NCI-H1694 treated with DMSO at 0.1 percent for 48 hours (cell line): ENCODE measurements around the gene UGDH.
A peak's percentile ranks its signal among the peaks of the same experiment; 100 is the strongest.
"Not testable (repeated sequence)": the region's sequence is repeated elsewhere in the genome, so short reads cannot be mapped to it uniquely, and the experiment has no call there.

Experiments used
- DNase-seq: peaks from one replicate; lab custom pipeline; 2025; lab: John Stamatoyannopoulos, UW

Gene UGDH

GRCh38 chr4:39528061-39528465 lies 824 bp upstream of the UGDH start:
- no peak for DNase-seq

- DNase-seq = peak; percentile 23
These were observed 409 bp downstream of the UGDH start for GRCh38 chr4:39526765-39527295.

GRCh38 chr4:39525822-39526690 lies 1.2 kb downstream of the UGDH start:
- no peak for DNase-seq

GRCh38 chr4:39524161-39524957 lies 2.9 kb downstream of the UGDH start:
- DNase-seq = no peak

GRCh38 chr4:39522068-39522467 lies 5.2 kb downstream of the UGDH start:
- DNase-seq = no peak

GRCh38 chr4:39521253-39521919 lies 5.9 kb downstream of the UGDH start:
- DNase-seq = no peak

- DNase-seq = no peak
These were observed 8.8 kb downstream of the UGDH start for GRCh38 chr4:39518484-39518883.

GRCh38 chr4:39516407-39516966 lies 10.8 kb downstream of the UGDH start:
- DNase-seq = no peak

- not testable (repeated sequence) for DNase-seq
These were observed 11.4 kb downstream of the UGDH start for GRCh38 chr4:39515669-39516401.

GRCh38 chr4:39514888-39515401 lies 12.3 kb downstream of the UGDH start:
- DNase-seq = no peak

GRCh38 chr4:39514266-39514665 lies 13.0 kb downstream of the UGDH start:
- DNase-seq = not testable (repeated sequence)

GRCh38 chr4:39510348-39510929 lies 16.8 kb downstream of the UGDH start:
- no peak for DNase-seq

GRCh38 chr4:39505581-39505980 lies 21.7 kb downstream of the UGDH start:
- DNase-seq = no peak

GRCh38 chr4:39504538-39504937 lies 22.7 kb downstream of the UGDH start:
- no peak for DNase-seq

GRCh38 chr4:39502664-39503035 lies 24.6 kb downstream of the UGDH start:
- not testable (repeated sequence) for DNase-seq

GRCh38 chr4:39502019-39502663 lies 25.1 kb downstream of the UGDH start:
- no peak for DNase-seq

GRCh38 chr4:39498727-39499020 lies 28.6 kb downstream of the UGDH start:
- DNase-seq = no peak

GRCh38 chr4:39497909-39498726 lies 29.1 kb downstream of the UGDH start:
- DNase-seq = no peak

- DNase-seq = no peak
These were observed 31.6 kb downstream of the UGDH start for GRCh38 chr4:39495446-39496213.
